GM19238 (cell line): Measurements from ENCODE around the gene HSPE1.
A peak's percentile ranks its signal among the peaks of the same experiment; 100 is the strongest.
"Not testable (repeated sequence)": the region's sequence is repeated elsewhere in the genome, so short reads cannot be mapped to it uniquely, and the experiment has no call there.

Experiments used
- DNase-seq: peaks from one replicate; pipeline ENCODE4 v3.0.0; 2011; ENCODE audit warnings: low spot score; ENCODE audit not compliant: insufficient read length

Gene HSPE1

GRCh38 chr2:197498235-197498936 is 1.8 kb upstream of the HSPE1 start:
- no peak for DNase-seq

GRCh38 chr2:197498937-197499593 is 1.1 kb upstream of the HSPE1 start:
- DNase-seq = peak; percentile 41

GRCh38 chr2:197500503-197501131 is 438 bp downstream of the HSPE1 start:
- DNase-seq = no peak

- no peak for DNase-seq
Observed at GRCh38 chr2:197502201-197502600, 2.0 kb downstream of the HSPE1 start.

GRCh38 chr2:197502685-197503084 is 2.5 kb downstream of the HSPE1 start:
- no peak for DNase-seq

- DNase-seq = no peak
Observed at GRCh38 chr2:197504000-197504399, 3.8 kb downstream of the HSPE1 start.

GRCh38 chr2:197504512-197504911 is 4.3 kb downstream of the HSPE1 start:
- no peak for DNase-seq

- DNase-seq = no peak
Observed at GRCh38 chr2:197506658-197507057, 6.5 kb downstream of the HSPE1 start.

GRCh38 chr2:197513915-197514314 is 13.7 kb downstream of the HSPE1 start:
- DNase-seq = no peak

DNA sequence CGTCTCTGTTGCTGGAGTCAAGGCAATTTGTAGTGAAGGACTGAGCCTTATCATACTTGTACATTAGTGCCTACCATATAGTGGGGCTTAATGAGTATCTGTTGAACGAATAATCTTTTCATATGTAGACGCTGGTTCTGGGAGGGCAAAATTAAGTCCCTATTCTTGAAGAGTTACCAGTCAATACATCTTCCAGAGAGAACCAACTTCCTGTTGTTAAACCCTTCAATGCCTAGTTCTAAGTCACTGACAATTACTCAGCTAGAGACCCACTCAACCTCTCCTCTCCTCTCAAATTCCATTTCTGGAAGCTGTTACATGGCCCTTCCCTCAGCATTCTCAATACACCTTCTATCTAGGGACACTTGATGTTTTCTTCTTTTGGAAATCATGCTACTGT is 14.6 kb downstream of the HSPE1 start:
- DNase-seq = no peak

DNA sequence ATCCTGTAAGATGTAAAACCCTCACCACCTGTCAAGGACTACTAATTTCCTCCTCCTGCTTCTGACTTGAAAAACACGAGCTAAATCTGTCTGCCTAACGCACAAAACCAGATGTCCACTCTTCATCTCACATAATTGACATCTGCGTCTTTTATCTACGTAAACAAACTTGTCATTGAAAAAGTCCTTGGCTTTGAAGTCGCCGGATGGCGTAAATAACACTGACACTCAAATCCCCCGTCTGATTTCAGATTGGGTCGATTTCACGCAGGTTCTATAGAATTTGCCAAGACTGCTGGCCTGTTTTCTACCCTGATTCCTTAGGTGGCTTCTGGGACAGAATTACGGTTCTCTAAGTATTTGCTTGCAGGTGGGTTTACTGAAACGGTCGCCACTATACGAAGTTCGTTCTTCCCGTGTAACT is 15.1 kb downstream of the HSPE1 start:
- no peak for DNase-seq

DNA sequence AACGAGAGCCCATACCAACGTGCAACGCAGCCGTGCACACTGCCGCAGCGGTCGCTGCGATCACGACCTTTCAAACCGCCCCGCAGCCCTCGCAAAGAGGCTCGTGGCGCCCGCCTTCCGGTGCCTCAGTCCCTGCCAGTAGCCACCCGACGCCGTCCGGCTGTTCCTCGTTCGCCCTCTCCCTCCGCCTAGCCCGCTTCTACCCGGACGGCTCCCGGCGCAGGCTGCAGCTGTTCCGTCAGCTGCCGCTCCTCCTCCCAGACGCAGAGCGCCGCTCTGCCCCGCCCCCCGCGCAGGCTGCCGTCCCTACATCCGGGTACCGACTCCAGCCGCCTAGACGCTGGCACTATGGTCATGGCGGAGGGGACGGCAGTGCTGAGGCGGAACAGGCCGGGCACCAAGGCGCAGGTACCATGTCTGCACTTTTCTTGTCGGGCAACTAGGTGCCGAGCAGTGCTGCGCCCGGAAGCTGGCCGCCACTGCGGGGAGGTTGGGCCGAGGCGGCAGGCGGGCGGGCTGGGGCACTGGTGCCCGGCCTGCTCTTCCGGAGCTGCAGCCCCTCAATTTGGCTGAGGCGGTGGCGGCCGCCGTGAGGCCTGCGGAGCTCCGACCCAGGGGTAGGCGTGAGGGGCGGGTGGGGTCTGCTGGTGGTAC is 15.7 kb downstream of the HSPE1 start, which contains the start of gene MOB4:
Gene MOB4 (plus strand): TSS at position 328 of the 654 bp plus-strand sequence. CDS start 21 bp downstream, at position 349.
- peak; percentile 88 for DNase-seq

GRCh38 chr2:197516393-197516761 is 16.2 kb downstream of the HSPE1 start:
- DNase-seq = no peak

GRCh38 chr2:197517150-197517549 is 17.0 kb downstream of the HSPE1 start:
- no peak for DNase-seq

DNA sequence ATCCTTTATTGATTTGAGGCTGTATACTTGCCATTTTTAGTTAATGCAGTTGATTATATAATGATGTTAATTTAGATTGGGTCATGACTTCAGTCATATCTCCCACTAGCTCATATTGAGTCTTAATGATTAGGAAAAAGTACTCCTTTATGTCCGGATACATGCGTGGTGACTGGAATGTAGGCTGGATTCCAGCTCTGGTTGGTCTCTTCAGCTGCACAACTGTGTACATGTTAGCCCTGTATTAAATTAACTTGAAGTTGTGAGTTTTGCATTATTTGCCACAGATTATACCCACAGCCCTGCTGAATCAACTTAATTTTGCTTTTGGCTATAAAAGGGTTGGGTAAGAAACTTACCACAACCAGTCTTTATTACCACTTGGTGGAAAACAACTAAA is 38.2 kb downstream of the HSPE1 start:
- DNase-seq = no peak

GRCh38 chr2:197539734-197540133 is 39.6 kb downstream of the HSPE1 start:
- DNase-seq = no peak

- no peak for DNase-seq
Observed at GRCh38 chr2:197543206-197543605, 43.0 kb downstream of the HSPE1 start.

GRCh38 chr2:197547163-197547900 is 47.2 kb downstream of the HSPE1 start:
- DNase-seq = no peak

GRCh38 chr2:197548582-197548981 is 48.4 kb downstream of the HSPE1 start:
- no peak for DNase-seq

DNA sequence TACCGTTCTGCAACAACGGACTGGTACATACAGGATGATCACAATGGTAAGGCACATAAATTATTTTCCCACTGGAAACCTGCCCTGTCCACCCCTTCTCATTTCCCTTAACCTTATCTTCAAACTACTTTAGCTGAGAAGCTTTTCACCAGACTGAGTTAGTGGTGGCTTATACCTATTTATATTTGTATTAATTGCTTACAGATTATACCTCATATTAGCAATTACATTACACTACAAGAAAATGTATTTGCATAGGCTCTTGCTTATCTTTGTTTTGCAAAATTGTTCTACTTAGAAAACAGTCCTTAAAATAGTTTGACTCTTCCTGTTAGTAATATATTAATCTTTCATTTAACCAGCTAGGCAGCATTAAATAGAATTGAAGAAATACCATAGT is 51.1 kb downstream of the HSPE1 start:
- DNase-seq = not testable (repeated sequence)
